H9 (cell line): ENCODE data around the gene LRMDA. TPM values are rescaled to one million over a fixed set of nuclear protein-coding genes. Genes with fewer than 3 reads are reported as not detected.

Source experiments
- DNase-seq: peaks from one replicate; pipeline ENCODE4 v3.0.0-alpha.2; 2017
- H2AFZ ChIP-seq: one replicate; pipeline ENCODE4 v1.6.1; 2013; ENCODE audit warnings: mild to moderate bottlenecking, low read length, control low read depth, moderate library complexity
- H2AK5ac ChIP-seq: 2 replicates; pipeline ENCODE4 v1.6.1; 2013; ENCODE audit warnings: low read length, control low read depth, mixed read lengths; ENCODE audit not compliant: insufficient read length
- H2BK120ac ChIP-seq: one replicate; pipeline ENCODE4 v1.6.1; 2013; ENCODE audit warnings: low read depth, mild to moderate bottlenecking, low read length, control low read depth, inconsistent platforms; ENCODE audit not compliant: poor library complexity, severe bottlenecking
- H2BK12ac ChIP-seq: 2 replicates; pipeline ENCODE4 v1.6.1; 2013; ENCODE audit warnings: low read length, control low read depth, mixed read lengths, low read depth; ENCODE audit not compliant: insufficient read length
- H2BK15ac ChIP-seq: 2 replicates; pipeline ENCODE4 v1.6.1; 2013; ENCODE audit warnings: low read depth, low read length, control low read depth
- H2BK20ac ChIP-seq: one replicate; pipeline ENCODE4 v1.6.1; 2013; ENCODE audit warnings: low read depth, mild to moderate bottlenecking, low read length, control low read depth, inconsistent platforms; ENCODE audit not compliant: poor library complexity, severe bottlenecking
- H2BK5ac ChIP-seq: 2 replicates; pipeline ENCODE4 v1.6.1; 2013; ENCODE audit warnings: low read length, control low read depth, mixed read lengths; ENCODE audit not compliant: insufficient read length
- H3K14ac ChIP-seq: 2 replicates; pipeline ENCODE4 v1.6.1; 2013; ENCODE audit warnings: low read length, control low read depth; ENCODE audit not compliant: insufficient read depth
- H3K18ac ChIP-seq: 2 replicates; pipeline ENCODE4 v1.6.1; 2013; ENCODE audit warnings: low read depth, mild to moderate bottlenecking, mixed read lengths, low read length, control low read depth; ENCODE audit not compliant: insufficient read length
- H3K23ac ChIP-seq: 2 replicates; pipeline ENCODE4 v1.6.1; 2013; ENCODE audit warnings: low read length, control low read depth, mixed read lengths, low read depth; ENCODE audit not compliant: insufficient read length
- H3K23me2 ChIP-seq: 2 replicates; pipeline ENCODE4 v1.6.1; 2013; ENCODE audit warnings: low read depth, mild to moderate bottlenecking, mixed read lengths, low read length, control low read depth; ENCODE audit not compliant: insufficient read length, poor library complexity, severe bottlenecking
- H3K27ac ChIP-seq: 2 replicates; pipeline ENCODE4 v1.5.1; 2013; ENCODE audit warnings: low read length, control low read depth, mixed read lengths, low read depth; ENCODE audit not compliant: insufficient read length
- H3K27me3 ChIP-seq: 2 replicates; pipeline ENCODE4 v1.6.1; 2013; ENCODE audit warnings: low read length, control low read depth, inconsistent platforms; ENCODE audit not compliant: insufficient read depth
- H3K4ac ChIP-seq: 2 replicates; pipeline ENCODE4 v1.6.1; 2013; ENCODE audit warnings: low read depth, mild to moderate bottlenecking, control low read depth, inconsistent platforms, low read length, moderate library complexity
- H3K4me1 ChIP-seq: 2 replicates; pipeline ENCODE4 v1.6.1; 2013; ENCODE audit warnings: low read length, control low read depth, inconsistent platforms; ENCODE audit not compliant: insufficient read depth
- H3K4me2 ChIP-seq: 2 replicates; pipeline ENCODE4 v1.6.1; 2013; ENCODE audit warnings: low read length, control low read depth, mixed read lengths; ENCODE audit not compliant: insufficient read length, insufficient read depth
- H3K56ac ChIP-seq: 2 replicates; pipeline ENCODE4 v1.6.1; 2013; ENCODE audit warnings: low read depth, mild to moderate bottlenecking, mixed read lengths, low read length, control low read depth; ENCODE audit not compliant: insufficient read length
- H3K79me1 ChIP-seq: 2 replicates; pipeline ENCODE4 v1.6.1; 2013; ENCODE audit warnings: low read depth, mild to moderate bottlenecking, moderate library complexity, low read length, control low read depth, inconsistent platforms; ENCODE audit not compliant: insufficient read depth, poor library complexity, severe bottlenecking
- H3K79me2 ChIP-seq: 2 replicates; pipeline ENCODE4 v1.6.1; 2013; ENCODE audit warnings: low read length, control low read depth, inconsistent platforms; ENCODE audit not compliant: insufficient read depth
- H3K9ac ChIP-seq: 2 replicates; pipeline ENCODE4 v1.6.1; 2013; ENCODE audit warnings: low read length, control low read depth, mixed read lengths; ENCODE audit not compliant: insufficient read length; ENCODE audit errors: extremely low read depth
- H3K9me3 ChIP-seq: one replicate; pipeline ENCODE4 v1.6.1; 2013; ENCODE audit warnings: low read depth, low read length, inconsistent platforms; ENCODE audit not compliant: control insufficient read depth
- H3T11ph ChIP-seq: one replicate; pipeline ENCODE4 v1.6.1; 2013; ENCODE audit warnings: mild to moderate bottlenecking, low read length, control low read depth, inconsistent platforms
- H4K20me1 ChIP-seq: one replicate; pipeline ENCODE4 v1.6.1; 2013; ENCODE audit not compliant: control insufficient read depth, insufficient read length, insufficient read depth
- H4K5ac ChIP-seq: 2 replicates; pipeline ENCODE4 v1.6.1; 2013; ENCODE audit warnings: low read depth, mild to moderate bottlenecking, mixed read lengths, low read length, control low read depth; ENCODE audit not compliant: insufficient read length
- H4K8ac ChIP-seq: replicated peaks from 2 replicates; pipeline ENCODE4 v1.6.1; 2013; ENCODE audit warnings: low read length, control low read depth, mixed read lengths, low read depth; ENCODE audit not compliant: insufficient read length
- H4K91ac ChIP-seq: 2 replicates; pipeline ENCODE4 v1.6.1; 2013; ENCODE audit warnings: low read depth, mild to moderate bottlenecking, moderate library complexity, mixed read lengths, low read length, control low read depth; ENCODE audit not compliant: insufficient read length
- H3K27ac Mint-ChIP-seq, 3 experiments: 2 replicates in 2 of 3; 3 replicates in 1 of 3; pipeline ENCODE4 v1.8.0; 2020 to 2021; ENCODE audit warnings: mixed read lengths in 3 of 3, mild to moderate bottlenecking in 1 of 3, moderate library complexity in 1 of 3
- H3K27me3 Mint-ChIP-seq: 2 replicates; pipeline ENCODE4 v1.8.0; 2021; ENCODE audit warnings: low read depth, mild to moderate bottlenecking, moderate library complexity, mixed read lengths
- H3K36me3 Mint-ChIP-seq, 3 experiments: 2 replicates in 2 of 3; 3 replicates in 1 of 3; pipeline ENCODE4 v1.8.0; 2020 to 2021; ENCODE audit warnings: low read depth in 3 of 3, mixed read lengths in 3 of 3; ENCODE audit not compliant: insufficient read depth in 1 of 3
- H3K4me1 Mint-ChIP-seq, 2 experiments: 2 replicates each; pipeline ENCODE4 v1.8.0; 2020; ENCODE audit warnings: mixed read lengths in 2 of 2
- H3K4me3 Mint-ChIP-seq, 2 experiments: 2 replicates in 1 of 2; 3 replicates in 1 of 2; pipeline ENCODE4 v1.8.0; 2020 to 2021; ENCODE audit warnings: mild to moderate bottlenecking in 2 of 2, mixed read lengths in 2 of 2, moderate library complexity in 1 of 2
- H3K9me3 Mint-ChIP-seq, 2 experiments: 2 replicates in 1 of 2; 3 replicates in 1 of 2; pipeline ENCODE4 v1.8.0; 2020; ENCODE audit warnings: mild to moderate bottlenecking in 2 of 2, mixed read lengths in 2 of 2, moderate library complexity in 1 of 2
- total RNA-seq: library from RNA; stranded (reverse); gene quantifications from 2 replicates; pipeline ENCODE4 v1.2.1, GENCODE V29; 2021
- TF ChIP-seq, protein P1 (sequence below): fragments of 200-600 bp; sonication (generic); conservative IDR thresholded peaks from 3 replicates; pipeline ENCODE4 v1.8.0; 2021; ENCODE audit warnings: antibody characterized with exemption, mild to moderate bottlenecking

LRMDA gene
- total RNA-seq, 1 experiment from 2014 or later: 1.8 TPM

DNA sequence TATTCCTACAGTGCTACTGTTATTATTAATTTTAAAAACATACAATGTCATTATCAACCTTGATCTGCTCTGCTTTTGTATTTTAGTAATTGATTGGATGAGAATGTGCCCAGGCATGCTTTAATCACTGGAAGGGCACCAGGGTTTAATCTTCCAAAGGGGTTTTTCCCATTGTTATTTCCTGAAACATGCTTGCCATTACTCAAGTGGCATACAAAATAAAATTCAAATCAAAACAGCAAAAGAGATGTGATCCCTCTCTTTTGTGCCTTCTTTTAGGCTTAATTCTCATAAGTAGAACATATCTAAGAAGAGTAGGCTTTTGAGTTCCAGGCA, 963.3 kb downstream of the LRMDA start:
- H3K4me1 ChIP-seq: peaks cover 7% of the 10 kb centered on the region; the same call in 1 of the 2 replicates
- Mint-ChIP-seq H3K36me3 (no peaks in the 10 kb centered on the region), H3K9me3 (no peaks in the 10 kb centered on the region), H3K4me1 (peaks cover 11 to 12% of the 10 kb centered on the region in 2 experiments), H3K4me3 (no peak overlapping the region), H3K27me3 (no peaks in the 10 kb centered on the region), H3K27ac (no peak overlapping the region)
- H3K23me2 ChIP-seq: no peaks in the 10 kb centered on the region
- no peak overlapping the region for H3K4ac ChIP-seq
- DNase-seq: no peak
- H2BK15ac ChIP-seq: no peak overlapping the region
- no peaks in the 10 kb centered on the region for H3K27me3 ChIP-seq
- H3K9ac ChIP-seq: no peak overlapping the region
- no peak overlapping the region for H3K4me2 ChIP-seq
- no peaks in the 10 kb centered on the region for H3K9me3 ChIP-seq
- H3K18ac ChIP-seq: no peak overlapping the region
- H2BK12ac ChIP-seq: no peak overlapping the region
- H3K79me2 ChIP-seq: no peaks in the 10 kb centered on the region
- no peak overlapping the region for H4K8ac ChIP-seq
- H3K79me1 ChIP-seq: no peaks in the 10 kb centered on the region
- no peak overlapping the region for H3K27ac ChIP-seq
- no peak overlapping the region for H4K5ac ChIP-seq
- H2BK120ac ChIP-seq: no peak overlapping the region
- H2AK5ac ChIP-seq: no peak overlapping the region
- no peak overlapping the region for H3T11ph ChIP-seq
- H3K56ac ChIP-seq: no peak overlapping the region
- H2AFZ ChIP-seq: no peak overlapping the region
- no peak overlapping the region for H2BK20ac ChIP-seq
- H3K14ac ChIP-seq: no peak overlapping the region
- TF ChIP-seq, protein P1, sequence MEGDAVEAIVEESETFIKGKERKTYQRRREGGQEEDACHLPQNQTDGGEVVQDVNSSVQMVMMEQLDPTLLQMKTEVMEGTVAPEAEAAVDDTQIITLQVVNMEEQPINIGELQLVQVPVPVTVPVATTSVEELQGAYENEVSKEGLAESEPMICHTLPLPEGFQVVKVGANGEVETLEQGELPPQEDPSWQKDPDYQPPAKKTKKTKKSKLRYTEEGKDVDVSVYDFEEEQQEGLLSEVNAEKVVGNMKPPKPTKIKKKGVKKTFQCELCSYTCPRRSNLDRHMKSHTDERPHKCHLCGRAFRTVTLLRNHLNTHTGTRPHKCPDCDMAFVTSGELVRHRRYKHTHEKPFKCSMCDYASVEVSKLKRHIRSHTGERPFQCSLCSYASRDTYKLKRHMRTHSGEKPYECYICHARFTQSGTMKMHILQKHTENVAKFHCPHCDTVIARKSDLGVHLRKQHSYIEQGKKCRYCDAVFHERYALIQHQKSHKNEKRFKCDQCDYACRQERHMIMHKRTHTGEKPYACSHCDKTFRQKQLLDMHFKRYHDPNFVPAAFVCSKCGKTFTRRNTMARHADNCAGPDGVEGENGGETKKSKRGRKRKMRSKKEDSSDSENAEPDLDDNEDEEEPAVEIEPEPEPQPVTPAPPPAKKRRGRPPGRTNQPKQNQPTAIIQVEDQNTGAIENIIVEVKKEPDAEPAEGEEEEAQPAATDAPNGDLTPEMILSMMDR: no peak
- H3K23ac ChIP-seq: no peak overlapping the region
- H4K20me1 ChIP-seq: no peaks in the 10 kb centered on the region
- H2BK5ac ChIP-seq: no peak overlapping the region
- H4K91ac ChIP-seq: no peak overlapping the region
